WERI-Rb-1 (cell line): ENCODE data around the gene STX7.

Experiments used
- DNase-seq: peaks from one replicate; pipeline ENCODE4 v3.0.0-alpha.2; 2020
- H3K27ac ChIP-seq: fragments of 250-450 bp; sonication (Bioruptor Pico); 2 replicates; pipeline ENCODE4 v1.5.1; 2020; ENCODE audit warnings: mild to moderate bottlenecking, moderate library complexity
- H3K27me3 ChIP-seq: fragments of 250-450 bp; sonication (Bioruptor Pico); 2 replicates; pipeline ENCODE4 v1.5.1; 2021; ENCODE audit warnings: mild to moderate bottlenecking, low read depth, moderate library complexity; ENCODE audit not compliant: insufficient read depth, severe bottlenecking
- H3K36me3 ChIP-seq: fragments of 250-450 bp; sonication (Bioruptor Pico); 2 replicates; pipeline ENCODE4 v1.5.1; 2020; ENCODE audit warnings: mild to moderate bottlenecking, moderate library complexity
- H3K4me3 ChIP-seq: 2 replicates; pipeline ENCODE4 v1.5.1; 2011; ENCODE audit warnings: low read depth, mild to moderate bottlenecking, control low read depth, low read length
- H3K9me3 ChIP-seq: fragments of 250-450 bp; sonication (Bioruptor Pico); 2 replicates; pipeline ENCODE4 v1.5.1; 2021; ENCODE audit warnings: mild to moderate bottlenecking, moderate library complexity; ENCODE audit not compliant: severe bottlenecking
- TF ChIP-seq, protein P1 (sequence below): IDR thresholded peaks from 2 replicates; pipeline ENCODE4 v1.5.1; 2011; ENCODE audit warnings: low read depth, mild to moderate bottlenecking, control low read depth, inconsistent platforms, low read length

STX7 gene

DNA sequence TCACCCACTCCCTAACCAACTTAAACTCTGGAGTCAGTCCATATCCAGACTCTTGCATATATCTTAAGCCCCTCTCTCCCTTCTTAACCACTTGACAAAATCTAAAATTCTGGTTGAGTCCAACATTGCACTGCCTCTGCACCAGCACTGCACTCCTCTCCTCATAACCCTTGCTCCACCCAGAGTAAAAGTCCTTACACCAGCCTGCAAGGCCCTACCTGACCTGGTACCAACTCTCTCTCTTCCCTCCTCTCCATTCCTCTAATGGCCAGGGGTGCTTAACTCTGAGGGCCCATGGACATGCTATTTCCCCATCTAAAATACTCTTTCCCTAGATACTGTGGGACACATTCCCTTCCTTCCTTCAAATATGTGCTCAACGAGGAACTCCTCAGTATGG lies 21.0 kb downstream of the STX7 start:
- Histone ChIP-seq H3K27ac (no peak overlapping the region), H3K27me3 (no peaks in the 10 kb centered on the region), H3K36me3 (no peaks in the 10 kb centered on the region), H3K4me3 (no peak overlapping the region), H3K9me3 (no peaks in the 10 kb centered on the region)
- TF ChIP-seq, protein P1, sequence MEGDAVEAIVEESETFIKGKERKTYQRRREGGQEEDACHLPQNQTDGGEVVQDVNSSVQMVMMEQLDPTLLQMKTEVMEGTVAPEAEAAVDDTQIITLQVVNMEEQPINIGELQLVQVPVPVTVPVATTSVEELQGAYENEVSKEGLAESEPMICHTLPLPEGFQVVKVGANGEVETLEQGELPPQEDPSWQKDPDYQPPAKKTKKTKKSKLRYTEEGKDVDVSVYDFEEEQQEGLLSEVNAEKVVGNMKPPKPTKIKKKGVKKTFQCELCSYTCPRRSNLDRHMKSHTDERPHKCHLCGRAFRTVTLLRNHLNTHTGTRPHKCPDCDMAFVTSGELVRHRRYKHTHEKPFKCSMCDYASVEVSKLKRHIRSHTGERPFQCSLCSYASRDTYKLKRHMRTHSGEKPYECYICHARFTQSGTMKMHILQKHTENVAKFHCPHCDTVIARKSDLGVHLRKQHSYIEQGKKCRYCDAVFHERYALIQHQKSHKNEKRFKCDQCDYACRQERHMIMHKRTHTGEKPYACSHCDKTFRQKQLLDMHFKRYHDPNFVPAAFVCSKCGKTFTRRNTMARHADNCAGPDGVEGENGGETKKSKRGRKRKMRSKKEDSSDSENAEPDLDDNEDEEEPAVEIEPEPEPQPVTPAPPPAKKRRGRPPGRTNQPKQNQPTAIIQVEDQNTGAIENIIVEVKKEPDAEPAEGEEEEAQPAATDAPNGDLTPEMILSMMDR: no peak
- DNase-seq: no peak

DNA sequence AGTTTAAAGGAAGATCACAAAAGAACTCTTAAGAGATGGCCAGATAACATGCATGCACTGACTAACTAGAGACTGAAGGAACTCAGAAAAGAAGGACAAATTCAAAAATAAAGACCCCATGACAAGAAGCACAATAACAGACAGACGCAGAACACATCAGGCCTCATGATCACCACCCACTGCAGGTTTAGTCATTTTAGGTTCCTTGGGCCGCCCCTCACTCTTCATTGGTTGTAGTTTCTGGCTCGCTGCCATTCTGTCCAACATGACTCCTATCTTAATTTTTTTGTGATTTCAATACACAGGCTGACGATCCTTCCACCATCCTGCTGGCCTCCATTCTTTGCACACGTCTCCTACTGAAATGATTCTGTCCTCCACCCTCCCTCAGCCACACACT lies 21.6 kb downstream of the STX7 start:
- no peak overlapping the region for H3K27ac ChIP-seq
- no peaks in the 10 kb centered on the region for H3K9me3 ChIP-seq
- H3K4me3 ChIP-seq: no peak overlapping the region
- H3K27me3 ChIP-seq: no peaks in the 10 kb centered on the region
- no peaks in the 10 kb centered on the region for H3K36me3 ChIP-seq
- TF ChIP-seq, protein P1: no peak
- DNase-seq: no peak

DNA sequence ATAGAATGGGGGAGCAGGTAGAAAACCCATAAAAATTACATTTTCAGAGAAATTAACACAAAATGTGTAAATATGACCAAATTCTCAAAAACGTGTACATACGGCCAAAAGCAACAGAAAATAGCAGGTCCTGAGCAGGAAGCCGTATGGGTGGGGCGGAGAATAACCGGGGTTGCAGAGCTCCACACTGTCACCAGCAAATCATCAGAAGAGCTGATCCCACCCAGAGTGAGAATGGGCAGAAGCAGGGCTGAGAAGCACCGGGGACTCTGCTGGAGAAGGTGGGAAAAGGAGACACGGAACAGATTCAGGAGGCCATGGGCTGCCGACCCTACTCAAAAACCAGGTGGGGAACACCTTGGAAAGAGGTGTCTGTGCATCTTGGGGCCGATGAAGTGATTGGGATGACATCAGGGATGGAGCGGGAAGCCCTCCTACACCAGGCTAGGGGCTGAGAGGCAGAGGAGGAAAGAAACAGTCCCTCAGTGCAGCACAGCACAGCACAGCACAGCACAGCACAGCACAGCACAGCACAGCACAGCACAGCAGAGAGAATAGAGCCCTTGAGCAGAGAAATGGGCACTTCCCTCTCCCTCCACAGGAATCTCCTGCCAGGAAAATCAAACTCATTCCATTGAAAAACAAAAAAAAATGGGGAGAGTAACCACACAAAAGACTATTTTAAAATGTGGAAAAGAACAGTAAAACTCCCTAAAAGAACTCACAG lies 22.3 kb downstream of the STX7 start:
- TF ChIP-seq, protein P1: no peak
- Histone ChIP-seq H3K27me3 (no peaks in the 10 kb centered on the region), H3K27ac (no peak overlapping the region), H3K36me3 (no peaks in the 10 kb centered on the region), H3K9me3 (no peaks in the 10 kb centered on the region), H3K4me3 (no peak overlapping the region)
- DNase-seq: no peak

DNA sequence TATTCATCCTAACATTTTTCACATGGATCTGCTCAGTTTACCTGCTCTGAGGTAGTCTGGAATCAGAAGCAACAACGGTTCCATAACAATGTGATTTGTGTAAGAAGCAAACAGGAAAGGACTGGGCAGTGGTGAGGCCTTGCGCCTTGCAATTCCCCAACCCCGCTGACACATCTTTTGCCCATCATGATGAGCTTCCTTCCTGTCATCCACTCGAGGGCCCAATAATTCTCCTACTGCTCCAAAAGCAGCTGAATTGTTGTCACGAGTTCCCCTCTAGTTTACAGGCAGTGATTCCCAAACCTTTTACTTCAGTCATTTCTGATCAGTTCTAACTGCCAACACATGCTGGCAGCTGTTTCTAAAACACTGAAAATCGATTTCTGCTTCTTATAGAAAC lies 22.9 kb downstream of the STX7 start:
- H3K27me3 ChIP-seq: no peaks in the 10 kb centered on the region
- no peak overlapping the region for H3K4me3 ChIP-seq
- TF ChIP-seq, protein P1: no peak
- H3K36me3 ChIP-seq: no peaks in the 10 kb centered on the region
- no peak overlapping the region for H3K27ac ChIP-seq
- no peaks in the 10 kb centered on the region for H3K9me3 ChIP-seq
- no peak for DNase-seq

DNA sequence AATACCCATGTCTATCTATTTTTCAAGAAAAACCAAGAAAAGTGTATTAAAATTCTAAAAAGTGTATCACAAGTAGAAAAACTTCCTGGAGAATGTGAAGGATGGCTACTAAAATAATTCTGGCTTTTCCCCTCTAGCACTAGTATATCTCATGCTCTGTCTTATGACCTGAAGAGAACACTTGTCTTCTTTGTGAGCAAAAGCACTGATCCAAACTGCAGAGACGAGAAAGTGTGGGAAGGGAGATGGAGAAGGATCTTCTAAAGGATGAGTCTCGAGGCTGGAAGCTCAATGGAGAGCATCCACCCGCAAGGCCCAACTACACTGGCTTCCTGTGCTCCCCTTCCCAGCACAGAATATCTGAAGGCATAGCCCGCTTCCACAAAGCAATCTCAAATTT lies 23.5 kb downstream of the STX7 start:
- no peak for DNase-seq
- TF ChIP-seq, protein P1: no peak

DNA sequence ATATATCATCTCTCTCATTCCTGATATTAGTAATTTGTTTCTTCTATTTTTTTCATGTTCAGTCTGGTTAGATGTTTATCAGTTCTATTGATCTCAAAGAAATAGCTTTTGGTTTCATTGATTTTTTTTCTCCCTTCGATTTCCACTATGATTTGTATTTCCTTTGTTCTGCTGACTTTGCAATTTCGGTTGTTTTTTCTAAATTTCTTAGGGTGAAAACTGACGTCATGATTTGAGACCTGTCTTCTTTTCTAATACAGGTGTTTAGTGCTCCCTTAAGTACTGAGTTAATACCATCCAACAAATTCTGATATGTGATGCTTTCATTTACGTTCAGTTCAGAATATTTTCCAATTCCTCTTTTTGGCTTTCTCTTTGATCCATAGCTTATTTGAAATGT lies 25.2 kb downstream of the STX7 start:
- H3K9me3 ChIP-seq: no peaks in the 10 kb centered on the region
- TF ChIP-seq, protein P1: no peak
- H3K36me3 ChIP-seq: no peaks in the 10 kb centered on the region
- H3K27me3 ChIP-seq: no peaks in the 10 kb centered on the region
- no peak overlapping the region for H3K27ac ChIP-seq
- no peak for DNase-seq
- no peak overlapping the region for H3K4me3 ChIP-seq

More for the DNA sequence above, 23.5 kb downstream of the STX7 start:
- Histone ChIP-seq H3K4me3 (no peak overlapping the region), H3K27ac (no peak overlapping the region), H3K36me3 (no peaks in the 10 kb centered on the region), H3K9me3 (no peaks in the 10 kb centered on the region), H3K27me3 (no peaks in the 10 kb centered on the region)
